Upper lobe of right lung (tissue), 1 donor: Measurements from ENCODE around the gene CDH4. TPM values are rescaled to one million over a fixed set of nuclear protein-coding genes. Genes with fewer than 3 reads are reported as not detected.

Experiments used
- ATAC-seq: fragments of 200-7000 bp; cut with Tn5 transposase; one replicate; pipeline ENCODE4 v1.9.1; 2020; ENCODE audit warnings: mild to moderate bottlenecking, moderate library complexity
- DNase-seq: peaks from one replicate; pipeline ENCODE4 v3.0.0-alpha.2; 2020
- H3K27ac ChIP-seq: fragments of 200-600 bp; one replicate; pipeline ENCODE4 v1.8.0; 2022
- H3K27me3 ChIP-seq: fragments of 200-600 bp; one replicate; pipeline ENCODE4 v1.8.0; 2022; ENCODE audit warnings: mild to moderate bottlenecking
- H3K36me3 ChIP-seq: fragments of 200-600 bp; one replicate; pipeline ENCODE4 v1.8.0; 2022
- H3K4me1 ChIP-seq: fragments of 200-600 bp; one replicate; pipeline ENCODE4 v1.8.0; 2022
- H3K4me3 ChIP-seq: fragments of 200-600 bp; one replicate; pipeline ENCODE4 v1.8.0; 2022; ENCODE audit warnings: mild to moderate bottlenecking
- H3K9me3 ChIP-seq: fragments of 200-600 bp; one replicate; pipeline ENCODE4 v1.8.0; 2022
- CTCF ChIP-seq: fragments of 200-600 bp; IDR thresholded peaks from one replicate; pipeline ENCODE4 v1.8.0; 2022; ENCODE audit warnings: antibody characterized with exemption
- intact Hi-C: fragments of 100-400 bp; cut with DNase I; formaldehyde crosslinking; loops from one replicate; pipeline ENCODE4 v1.11.0; 2022
- total RNA-seq: library from RNA; stranded (reverse); fragmentation: NEBNext Ultra II Directional; extraction: Animal tissue kit (Norgen Biotek cat#: 25700); gene quantifications from one replicate; pipeline ENCODE4 v1.2.1, GENCODE V29; 2021
- donor health status: DM: no; HTN: yes; CAD: no; lungs with severe emphysema.

CDH4 gene
- total RNA-seq, 1 donor from 2014 or later = 0.23 TPM

DNA sequence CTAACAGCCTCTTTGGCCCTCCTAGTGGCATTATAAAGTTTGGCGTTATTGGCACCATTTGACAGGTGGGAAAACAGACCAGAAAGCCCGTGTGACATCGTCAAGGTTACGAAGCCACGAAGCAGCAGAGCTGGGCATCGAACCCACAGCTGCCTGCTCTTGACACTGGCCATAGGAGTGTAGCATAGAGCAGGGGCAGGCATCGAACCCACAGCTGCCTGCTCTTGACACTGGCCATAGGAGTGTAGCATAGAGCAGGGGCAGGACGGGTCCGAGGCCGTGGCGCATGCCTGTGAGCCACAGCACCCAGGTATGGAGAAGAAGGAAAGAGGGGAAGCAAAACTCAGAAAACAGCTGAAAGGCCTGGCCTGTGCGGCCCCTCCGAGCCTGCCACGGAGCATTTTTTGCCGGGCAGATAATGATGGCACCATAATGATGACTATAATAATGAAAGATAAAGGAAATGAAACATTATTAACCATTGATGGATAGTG lies 33.1 kb downstream of the CDH4 start:
- H3K27ac ChIP-seq = no peak overlapping the region
- intact Hi-C loops = no loop called here
- H3K9me3 ChIP-seq = no peaks in the 10 kb centered on the region
- H3K36me3 ChIP-seq = no peaks in the 10 kb centered on the region
- H3K27me3 ChIP-seq = peaks cover 8% of the 10 kb centered on the region
- ATAC-seq (no peak), DNase-seq (no peak)
- no peak for TF ChIP-seq CTCF
- H3K4me3 ChIP-seq = no peak overlapping the region
- H3K4me1 ChIP-seq = no peaks in the 10 kb centered on the region

DNA sequence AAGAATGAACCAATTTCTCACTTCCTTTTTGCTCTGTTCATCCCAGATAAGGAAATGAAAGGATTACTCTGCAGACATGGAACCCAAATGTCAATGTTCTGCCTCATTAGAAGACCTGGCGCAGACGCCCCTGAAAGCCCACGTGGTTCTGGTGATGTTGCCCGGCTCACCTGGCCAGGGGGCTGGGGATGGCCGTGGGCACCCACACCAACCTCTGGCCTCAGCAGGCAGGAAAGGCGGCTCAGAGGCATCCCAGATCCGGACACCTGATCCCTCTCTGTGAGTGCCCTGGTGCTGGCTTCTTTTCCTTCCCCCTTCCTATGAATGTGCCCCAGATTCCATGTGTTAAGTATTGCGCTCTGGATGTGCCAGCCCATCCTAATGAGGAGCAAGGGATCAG lies 33.6 kb downstream of the CDH4 start:
- ATAC-seq = no peak
- H3K4me3 ChIP-seq = no peak overlapping the region
- H3K36me3 ChIP-seq = no peaks in the 10 kb centered on the region
- H3K4me1 ChIP-seq = no peaks in the 10 kb centered on the region
- H3K27ac ChIP-seq = no peak overlapping the region
- peaks cover 8% of the 10 kb centered on the region for H3K27me3 ChIP-seq
- H3K9me3 ChIP-seq = no peaks in the 10 kb centered on the region
- no peak for DNase-seq
- no peak for TF ChIP-seq CTCF
- intact Hi-C loops = no loop called here

DNA sequence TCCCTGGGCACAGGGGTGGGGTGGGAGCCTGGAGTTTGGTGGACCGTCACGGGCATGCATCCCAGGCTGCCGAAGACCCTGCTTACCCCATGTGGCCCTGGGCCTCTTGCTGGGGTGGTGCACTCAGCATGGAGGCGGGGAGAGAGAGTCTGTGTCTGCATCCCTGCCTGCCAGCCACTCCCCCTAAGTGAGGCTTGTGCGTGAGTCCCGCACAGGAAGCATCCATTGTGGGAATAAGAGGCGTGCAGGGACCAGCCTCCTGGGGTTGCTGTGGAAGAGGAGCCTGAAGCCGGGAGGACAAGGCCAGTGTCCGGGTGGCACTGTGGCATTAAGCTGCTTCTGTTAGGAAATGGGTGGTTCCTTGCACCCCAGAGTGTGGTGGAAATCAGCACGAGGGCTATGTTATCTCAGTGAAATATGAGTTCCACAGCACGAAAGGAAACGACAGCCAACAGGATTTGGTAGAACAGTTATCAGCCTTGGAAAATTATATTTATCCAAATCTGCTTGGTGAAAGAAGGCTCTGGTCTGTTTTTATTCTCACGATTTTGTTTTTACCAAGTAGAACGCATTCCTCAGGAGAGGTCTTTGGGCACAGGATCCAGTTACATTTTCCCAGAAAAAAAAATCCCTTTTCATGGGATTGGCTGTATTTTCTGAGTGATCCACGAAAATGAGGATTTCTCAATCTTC lies 35.7 kb downstream of the CDH4 start:
- DNase-seq (no peak), ATAC-seq (no peak)
- Histone ChIP-seq H3K4me1 (no peaks in the 10 kb centered on the region), H3K27ac (no peak overlapping the region), H3K9me3 (no peaks in the 10 kb centered on the region), H3K4me3 (no peak overlapping the region), H3K27me3 (peaks cover 8% of the 10 kb centered on the region), H3K36me3 (no peaks in the 10 kb centered on the region)
- intact Hi-C loops = no loop called here
- no peak for TF ChIP-seq CTCF

DNA sequence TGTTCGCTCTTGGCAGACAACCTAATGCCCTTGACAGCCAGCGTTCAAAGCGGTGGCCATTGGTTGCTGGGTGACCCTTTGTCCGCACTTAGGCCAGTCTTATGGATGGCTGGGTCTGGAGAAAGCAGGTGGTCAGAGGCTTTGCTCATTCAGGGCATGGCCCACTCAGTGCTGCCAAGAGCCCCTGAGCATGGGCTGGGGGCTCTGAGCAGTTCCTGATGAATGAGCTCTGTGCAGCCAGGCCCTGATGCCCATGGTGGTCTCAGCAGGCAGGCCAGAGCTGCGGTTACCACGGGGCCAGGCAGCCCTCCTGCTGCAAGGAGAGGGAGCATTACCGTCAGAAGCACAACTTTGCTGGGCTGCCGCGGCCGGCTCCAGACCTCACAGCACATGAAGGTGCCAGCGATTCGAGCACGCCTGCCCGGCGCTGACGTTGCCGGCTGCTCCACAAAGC lies 36.3 kb downstream of the CDH4 start:
- ATAC-seq = no peak
- Histone ChIP-seq H3K27me3 (peaks cover 8% of the 10 kb centered on the region), H3K27ac (no peak overlapping the region), H3K9me3 (no peaks in the 10 kb centered on the region), H3K4me3 (no peak overlapping the region), H3K4me1 (no peaks in the 10 kb centered on the region), H3K36me3 (no peaks in the 10 kb centered on the region)
- DNase-seq = no peak
- TF ChIP-seq CTCF = no peak
- intact Hi-C loops = no loop called here

- Histone ChIP-seq H3K4me3 (no peak overlapping the region), H3K36me3 (no peaks in the 10 kb centered on the region), H3K27ac (no peak overlapping the region), H3K4me1 (no peaks in the 10 kb centered on the region), H3K27me3 (peaks cover 8% of the 10 kb centered on the region), H3K9me3 (no peaks in the 10 kb centered on the region)
- intact Hi-C loops = no loop called here
- TF ChIP-seq CTCF = no peak
- no peak for DNase-seq
- no peak for ATAC-seq
Measured at GRCh38 chr20:61289166-61289565, 37.1 kb downstream of the CDH4 start.
